HepG2 (cell line): ENCODE measurements around the gene THRAP3. TPM values are rescaled to one million over a fixed set of nuclear protein-coding genes. Genes with fewer than 3 reads are reported as not detected.

ENCODE experiments used
- BHLHE40 ChIP-seq: IDR thresholded peaks from 2 replicates; pipeline ENCODE4 v1.6.1; 2011; ENCODE audit warnings: low read length, improper control_type of control experiment
- CC2D1A ChIP-seq: sonication (generic); formaldehyde crosslinking; IDR thresholded peaks from 2 replicates; pipeline ENCODE4 v1.8.1; 2023; ENCODE audit warnings: mild to moderate bottlenecking, missing genetic modification reagents
- CCAR2 ChIP-seq: fragments of 200-400 bp; formaldehyde crosslinking; optimal IDR thresholded peaks from 2 replicates; pipeline ENCODE3; 2018; ENCODE audit warnings: low read depth, mild to moderate bottlenecking, low read length, moderate library complexity
- FOSL2 ChIP-seq: sonication (generic); formaldehyde crosslinking; IDR thresholded peaks from 2 replicates; pipeline ENCODE4 v1.4.0; 2020; ENCODE audit warnings: missing genetic modification reagents
- GATAD2A ChIP-seq: IDR thresholded peaks from 2 replicates; pipeline ENCODE4 v1.6.1; 2016
- GZF1 ChIP-seq: sonication (generic); formaldehyde crosslinking; IDR thresholded peaks from 2 replicates; pipeline ENCODE4 v1.5.1; 2020; ENCODE audit warnings: mild to moderate bottlenecking, missing genetic modification reagents
- HDAC2 ChIP-seq: sonication (generic); formaldehyde crosslinking; IDR thresholded peaks from 2 replicates; pipeline ENCODE4 v1.4.0; 2020; ENCODE audit warnings: missing genetic modification reagents
- JDP2 ChIP-seq: sonication (generic); formaldehyde crosslinking; IDR thresholded peaks from 2 replicates; pipeline ENCODE4 v1.8.1; 2022; ENCODE audit warnings: missing genetic modification reagents, borderline replicate concordance
- KLF9 ChIP-seq: IDR thresholded peaks from 2 replicates; pipeline ENCODE4 v1.6.1; 2016; ENCODE audit warnings: low read depth
- MBD4 ChIP-seq: IDR thresholded peaks from 2 replicates; pipeline ENCODE4 v1.6.1; 2012; ENCODE audit warnings: low read length, inconsistent platforms, borderline replicate concordance
- MEIS2 ChIP-seq: sonication (generic); formaldehyde crosslinking; IDR thresholded peaks from 2 replicates; pipeline ENCODE4 v1.9.0; 2021; ENCODE audit warnings: mild to moderate bottlenecking, missing genetic modification reagents
- PPARG ChIP-seq: conservative IDR thresholded peaks from 2 replicates; pipeline ENCODE4 v1.6.1; 2016; ENCODE audit warnings: missing biosample characterization, missing genetic modification reagents
- RFXANK ChIP-seq: IDR thresholded peaks from 2 replicates; pipeline ENCODE4 v1.6.1; 2016
- SALL1 ChIP-seq: sonication (generic); formaldehyde crosslinking; IDR thresholded peaks from 2 replicates; pipeline ENCODE4 v1.8.0; 2022; ENCODE audit warnings: mild to moderate bottlenecking, missing genetic modification reagents
- SP5 ChIP-seq: IDR thresholded peaks from 2 replicates; pipeline ENCODE4 v1.6.1; 2016; ENCODE audit warnings: low read depth, borderline replicate concordance
- SSRP1 ChIP-seq: IDR thresholded peaks from 2 replicates; pipeline ENCODE4 v1.6.1; 2016; ENCODE audit warnings: control low read depth
- TCF7L2 ChIP-seq: IDR thresholded peaks from 2 replicates; pipeline ENCODE4 v1.6.1; 2011; ENCODE audit warnings: mild to moderate bottlenecking, low read depth, low read length, moderate library complexity
- ZBTB7B ChIP-seq: sonication (generic); formaldehyde crosslinking; IDR thresholded peaks from 2 replicates; pipeline ENCODE4 v1.4.0; 2020; ENCODE audit warnings: missing genetic modification reagents
- ZNF451 ChIP-seq: sonication (generic); formaldehyde crosslinking; IDR thresholded peaks from 2 replicates; pipeline ENCODE4 v1.5.0; 2020; ENCODE audit warnings: mild to moderate bottlenecking, missing genetic modification reagents
- ZNF569 ChIP-seq: sonication (generic); formaldehyde crosslinking; IDR thresholded peaks from 2 replicates; pipeline ENCODE4 v1.5.0; 2020; ENCODE audit warnings: mild to moderate bottlenecking, missing genetic modification reagents, moderate library complexity, borderline replicate concordance
- ZNF598 ChIP-seq: sonication (generic); formaldehyde crosslinking; IDR thresholded peaks from 2 replicates; pipeline ENCODE4 v1.5.1; 2020; ENCODE audit warnings: mild to moderate bottlenecking, missing genetic modification reagents, borderline replicate concordance
- ZNF850 ChIP-seq: sonication (generic); formaldehyde crosslinking; conservative IDR thresholded peaks from 2 replicates; pipeline ENCODE4 v1.9.0; 2021; ENCODE audit warnings: mild to moderate bottlenecking, missing genetic modification reagents
- ZSCAN25 ChIP-seq: sonication (generic); formaldehyde crosslinking; IDR thresholded peaks from 2 replicates; pipeline ENCODE4 v1.8.0; 2022; ENCODE audit warnings: mild to moderate bottlenecking, missing genetic modification reagents
- ZSCAN31 ChIP-seq: sonication (generic); formaldehyde crosslinking; IDR thresholded peaks from 2 replicates; pipeline ENCODE4 v1.5.0; 2020; ENCODE audit warnings: low read depth, mild to moderate bottlenecking, missing genetic modification reagents
- polyA plus RNA-seq, 8 experiments: library from polyadenylated mRNA; depleted of rRNA in 3 of 8; stranded (reverse) in 7 of 8; unstranded in 1 of 8; fragments of >200 nt; fragmentation: Illumina TruSeq in 4 of 8; extraction: Trizol in 4 of 8; gene quantifications; 2 replicates each; pipeline versions ENCODE4 v1.2.1 to v1.2.3, GENCODE V29; 2011 to 2016; ENCODE audit warnings: low read depth in 4 of 8, missing spikeins in 1 of 8, mixed read lengths in 1 of 8; ENCODE audit not compliant: insufficient read depth in 1 of 8
- total RNA-seq, 5 experiments: library from RNA; depleted of rRNA; stranded (reverse); fragments of >200 nt; fragmentation: Illumina TruSeq; extraction: Trizol; gene quantifications; 2 replicates each; pipeline ENCODE4 v1.2.3, GENCODE V29; 2016; ENCODE audit warnings: low read depth in 1 of 5
- TF ChIP-seq, protein P1 (sequence below): IDR thresholded peaks from 2 replicates; pipeline ENCODE4 v1.6.1; 2016; ENCODE audit warnings: mild to moderate bottlenecking
- TF ChIP-seq, protein P2 (sequence below): sonication (generic); formaldehyde crosslinking; IDR thresholded peaks from 2 replicates; pipeline ENCODE4 v1.5.1; 2020; ENCODE audit warnings: missing genetic modification reagents, mild to moderate bottlenecking, borderline replicate concordance
- TF ChIP-seq, protein P3 (sequence below): sonication (generic); formaldehyde crosslinking; IDR thresholded peaks from 2 replicates; pipeline ENCODE4 v1.8.0; 2023; ENCODE audit warnings: mild to moderate bottlenecking, missing genetic modification reagents
- TF ChIP-seq, protein P4 (sequence below): sonication (generic); formaldehyde crosslinking; IDR thresholded peaks from 2 replicates; pipeline ENCODE4 v1.4.0; 2020; ENCODE audit warnings: missing genetic modification reagents

Gene THRAP3
- total and polyA plus RNA-seq, 2 of the 13 experiments (the other 11 are each of a cell fraction or from before 2014, with no cell fraction given) = 45.0 to 92.6 TPM

- peak; percentile 11; the same call in 1 of the 2 replicates for TF ChIP-seq HDAC2 (CRISPR knock-in tag)
- TF ChIP-seq ZSCAN31 (CRISPR knock-in tag) = no peak
- TF ChIP-seq, protein P1, sequence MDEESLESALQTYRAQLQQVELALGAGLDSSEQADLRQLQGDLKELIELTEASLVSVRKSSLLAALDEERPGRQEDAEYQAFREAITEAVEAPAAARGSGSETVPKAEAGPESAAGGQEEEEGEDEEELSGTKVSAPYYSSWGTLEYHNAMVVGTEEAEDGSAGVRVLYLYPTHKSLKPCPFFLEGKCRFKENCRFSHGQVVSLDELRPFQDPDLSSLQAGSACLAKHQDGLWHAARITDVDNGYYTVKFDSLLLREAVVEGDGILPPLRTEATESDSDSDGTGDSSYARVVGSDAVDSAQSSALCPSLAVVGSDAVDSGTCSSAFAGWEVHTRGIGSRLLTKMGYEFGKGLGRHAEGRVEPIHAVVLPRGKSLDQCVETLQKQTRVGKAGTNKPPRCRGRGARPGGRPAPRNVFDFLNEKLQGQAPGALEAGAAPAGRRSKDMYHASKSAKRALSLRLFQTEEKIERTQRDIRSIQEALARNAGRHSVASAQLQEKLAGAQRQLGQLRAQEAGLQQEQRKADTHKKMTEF (CRISPR knock-in tag) = no peak
- TF ChIP-seq ZBTB7B = no peak
- TF ChIP-seq FOSL2 (CRISPR knock-in tag) = no peak
- no peak for TF ChIP-seq ZNF850 (CRISPR knock-in tag)
- peak; percentile 69 for TF ChIP-seq ZSCAN25
- TF ChIP-seq RFXANK = no peak
- TF ChIP-seq ZNF569 (CRISPR knock-in tag) = no peak
- TF ChIP-seq, protein P2, sequence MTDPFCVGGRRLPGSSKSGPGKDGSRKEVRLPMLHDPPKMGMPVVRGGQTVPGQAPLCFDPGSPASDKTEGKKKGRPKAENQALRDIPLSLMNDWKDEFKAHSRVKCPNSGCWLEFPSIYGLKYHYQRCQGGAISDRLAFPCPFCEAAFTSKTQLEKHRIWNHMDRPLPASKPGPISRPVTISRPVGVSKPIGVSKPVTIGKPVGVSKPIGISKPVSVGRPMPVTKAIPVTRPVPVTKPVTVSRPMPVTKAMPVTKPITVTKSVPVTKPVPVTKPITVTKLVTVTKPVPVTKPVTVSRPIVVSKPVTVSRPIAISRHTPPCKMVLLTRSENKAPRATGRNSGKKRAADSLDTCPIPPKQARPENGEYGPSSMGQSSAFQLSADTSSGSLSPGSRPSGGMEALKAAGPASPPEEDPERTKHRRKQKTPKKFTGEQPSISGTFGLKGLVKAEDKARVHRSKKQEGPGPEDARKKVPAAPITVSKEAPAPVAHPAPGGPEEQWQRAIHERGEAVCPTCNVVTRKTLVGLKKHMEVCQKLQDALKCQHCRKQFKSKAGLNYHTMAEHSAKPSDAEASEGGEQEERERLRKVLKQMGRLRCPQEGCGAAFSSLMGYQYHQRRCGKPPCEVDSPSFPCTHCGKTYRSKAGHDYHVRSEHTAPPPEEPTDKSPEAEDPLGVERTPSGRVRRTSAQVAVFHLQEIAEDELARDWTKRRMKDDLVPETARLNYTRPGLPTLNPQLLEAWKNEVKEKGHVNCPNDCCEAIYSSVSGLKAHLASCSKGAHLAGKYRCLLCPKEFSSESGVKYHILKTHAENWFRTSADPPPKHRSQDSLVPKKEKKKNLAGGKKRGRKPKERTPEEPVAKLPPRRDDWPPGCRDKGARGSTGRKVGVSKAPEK = no peak
- no peak for TF ChIP-seq KLF9 (CRISPR knock-in tag)
- TF ChIP-seq CCAR2 = no peak
- no peak for TF ChIP-seq BHLHE40
- TF ChIP-seq SP5 (CRISPR knock-in tag) = no peak
- TF ChIP-seq, protein P3, sequence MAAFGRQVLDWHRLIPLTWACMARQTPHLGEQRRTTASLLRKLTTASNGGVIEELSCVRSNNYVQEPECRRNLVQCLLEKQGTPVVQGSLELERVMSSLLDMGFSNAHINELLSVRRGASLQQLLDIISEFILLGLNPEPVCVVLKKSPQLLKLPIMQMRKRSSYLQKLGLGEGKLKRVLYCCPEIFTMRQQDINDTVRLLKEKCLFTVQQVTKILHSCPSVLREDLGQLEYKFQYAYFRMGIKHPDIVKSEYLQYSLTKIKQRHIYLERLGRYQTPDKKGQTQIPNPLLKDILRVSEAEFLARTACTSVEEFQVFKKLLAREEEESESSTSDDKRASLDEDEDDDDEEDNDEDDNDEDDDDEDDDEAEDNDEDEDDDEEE (CRISPR knock-in tag) = 0 out of 2 replicates have a peak, but pooled peaks have one; percentile 25
- no peak for TF ChIP-seq MBD4
- TF ChIP-seq, protein P4, sequence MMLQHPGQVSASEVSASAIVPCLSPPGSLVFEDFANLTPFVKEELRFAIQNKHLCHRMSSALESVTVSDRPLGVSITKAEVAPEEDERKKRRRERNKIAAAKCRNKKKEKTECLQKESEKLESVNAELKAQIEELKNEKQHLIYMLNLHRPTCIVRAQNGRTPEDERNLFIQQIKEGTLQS (CRISPR knock-in tag) = no peak
- TF ChIP-seq CC2D1A (CRISPR knock-in tag) = no peak
- peak; percentile 67 for TF ChIP-seq SALL1 (CRISPR knock-in tag)
- TF ChIP-seq MEIS2 (CRISPR knock-in tag) = peak; percentile 49; the same call in 1 of the 2 replicates
- TF ChIP-seq JDP2 = no peak
- peak; percentile 50; the same call in 1 of the 2 replicates for TF ChIP-seq ZNF598 (CRISPR knock-in tag)
- no peak for TF ChIP-seq ZNF451
- TF ChIP-seq GATAD2A (CRISPR knock-in tag) = no peak
- TF ChIP-seq TCF7L2 = no peak
- TF ChIP-seq GZF1 = no peak
- 0 out of 2 replicates have a peak, but pooled peaks have one; percentile 31 for TF ChIP-seq PPARG
- no peak for TF ChIP-seq SSRP1
These were observed 128.1 kb downstream of the THRAP3 start (continued) for GRCh38 chr1:36352125-36352909.
